OCI-M1 (cell line): ENCODE measurements around the gene DENND1A.

Experiments
- DNase-seq: peaks from one replicate; lab custom pipeline; 2025; lab: John Stamatoyannopoulos, UW

The DENND1A gene

DNA sequence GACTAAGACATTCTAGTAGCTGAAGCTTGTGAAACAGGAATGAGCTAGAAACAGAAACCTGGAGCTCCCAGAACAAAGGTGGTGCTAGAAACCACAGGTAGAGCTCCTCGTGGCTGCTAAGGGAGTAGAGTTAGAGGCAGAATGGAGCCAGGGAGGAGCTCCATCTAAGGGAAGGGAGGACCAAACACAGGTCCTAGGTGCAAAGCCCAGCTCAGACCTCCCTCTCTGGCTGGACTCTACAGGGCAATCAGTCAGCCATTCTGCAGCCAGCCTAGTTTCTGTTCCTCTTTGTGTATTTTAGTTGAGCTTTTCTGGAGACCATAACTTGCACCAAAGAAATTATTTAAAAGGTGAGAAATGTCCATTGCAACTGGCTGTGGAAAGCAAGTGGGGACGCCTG is 503.5 kb downstream of the DENND1A start:
- peak; percentile 54 for DNase-seq

DNA sequence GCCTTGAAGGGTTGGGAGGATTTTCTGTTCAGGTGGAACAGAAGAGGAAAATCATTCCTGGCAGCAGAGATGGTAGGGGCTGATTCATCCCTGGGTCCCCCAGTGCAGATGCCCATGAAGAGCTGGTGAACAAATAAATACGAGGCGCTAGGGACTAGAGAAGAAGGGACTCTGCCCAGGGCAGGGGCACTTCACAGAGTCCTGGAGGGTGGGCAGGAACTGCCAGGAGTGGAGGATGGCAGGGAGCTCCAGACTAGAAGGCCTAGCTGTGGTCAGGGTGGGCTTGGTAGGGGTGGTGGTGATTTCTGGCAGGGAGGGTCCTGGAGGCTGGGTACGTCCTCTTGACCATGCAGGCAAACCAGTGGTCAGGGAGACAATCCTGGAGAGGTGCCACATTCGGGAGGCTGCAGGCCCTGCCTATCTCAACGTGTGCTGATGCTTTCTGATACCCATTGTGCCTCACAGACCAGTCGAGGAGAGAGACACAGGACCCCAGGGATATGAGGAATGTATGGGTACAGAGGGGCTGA is 504.0 kb downstream of the DENND1A start:
- DNase-seq, result no peak

DNA sequence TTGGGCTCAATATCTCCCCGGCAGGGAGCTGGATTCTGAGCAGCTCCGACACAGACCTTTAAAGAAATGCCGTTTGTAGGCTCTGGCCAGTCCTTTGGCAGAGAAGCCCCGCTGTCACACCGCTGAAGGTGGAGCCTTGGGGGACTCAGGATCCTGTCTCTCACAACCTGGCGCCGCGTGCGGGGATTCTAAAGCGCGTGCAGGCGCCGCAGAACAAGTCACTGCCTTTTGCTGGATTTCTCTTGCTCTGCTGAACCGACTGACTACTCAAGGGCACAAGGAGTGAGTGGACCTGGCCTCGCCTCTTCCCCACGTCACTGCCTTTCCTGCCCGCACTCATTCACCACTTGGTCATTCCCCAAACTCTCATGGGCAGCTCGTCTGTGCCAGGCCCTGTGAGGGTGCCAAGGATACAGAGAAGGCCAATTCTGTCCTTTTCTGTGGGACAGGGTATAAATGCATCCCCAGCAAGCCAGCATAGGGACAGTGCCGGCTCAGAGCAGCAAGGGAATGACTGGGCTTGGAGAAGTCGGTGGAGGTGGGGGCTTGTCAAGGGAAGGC is 504.6 kb downstream of the DENND1A start:
- no peak for DNase-seq

DNA sequence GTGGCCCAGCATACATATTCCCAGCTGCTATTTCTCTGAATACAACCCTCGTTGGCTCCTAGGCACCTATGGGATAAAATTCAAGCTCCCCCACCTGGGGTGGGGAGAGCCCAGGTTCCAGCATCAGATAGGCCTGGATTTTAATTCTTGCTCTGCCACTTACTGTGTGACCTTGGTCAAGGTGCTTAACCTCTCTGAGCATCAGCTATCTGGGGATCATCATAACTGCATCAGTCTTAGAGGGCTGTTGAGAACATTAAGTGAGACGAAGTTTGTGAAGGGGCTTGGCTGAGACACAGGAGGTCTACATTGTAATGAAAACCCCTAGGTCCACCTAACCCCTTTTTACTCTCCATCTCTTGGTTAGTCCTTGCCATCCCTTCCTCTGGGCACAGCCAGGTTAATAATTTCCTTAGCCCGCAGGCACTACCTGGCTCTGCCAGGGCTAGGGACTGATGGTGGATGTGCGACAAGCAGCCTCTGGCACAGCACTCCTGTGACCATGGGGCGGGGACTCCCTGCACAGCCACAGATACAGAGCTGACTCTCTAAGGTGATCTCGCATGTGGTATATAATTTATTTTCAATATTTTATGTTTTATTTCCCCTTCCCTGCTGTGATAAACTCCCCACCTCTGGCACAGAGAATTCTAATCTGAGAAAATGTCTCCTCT is 505.2 kb downstream of the DENND1A start:
- no peak for DNase-seq

DNA sequence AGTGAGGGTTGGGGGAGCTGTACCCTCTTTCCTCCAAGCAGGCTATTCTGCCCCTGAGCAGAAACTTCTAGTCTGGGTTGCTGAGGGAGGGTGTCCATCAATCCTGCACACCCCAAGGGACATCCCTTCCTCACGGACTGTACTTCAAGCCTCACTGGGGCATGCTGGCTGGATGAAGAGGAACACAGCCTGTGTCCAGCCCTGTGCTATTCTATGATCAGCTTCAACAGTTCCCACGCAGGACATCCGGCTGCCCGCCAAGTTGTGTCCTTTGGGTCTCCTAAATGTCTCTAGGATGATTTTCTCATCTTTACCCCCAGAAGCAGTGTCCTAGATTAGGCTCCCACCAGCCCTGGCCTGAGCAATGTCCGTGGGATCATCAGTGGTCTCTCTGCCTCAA is 505.8 kb downstream of the DENND1A start:
- DNase-seq, result no peak

DNA sequence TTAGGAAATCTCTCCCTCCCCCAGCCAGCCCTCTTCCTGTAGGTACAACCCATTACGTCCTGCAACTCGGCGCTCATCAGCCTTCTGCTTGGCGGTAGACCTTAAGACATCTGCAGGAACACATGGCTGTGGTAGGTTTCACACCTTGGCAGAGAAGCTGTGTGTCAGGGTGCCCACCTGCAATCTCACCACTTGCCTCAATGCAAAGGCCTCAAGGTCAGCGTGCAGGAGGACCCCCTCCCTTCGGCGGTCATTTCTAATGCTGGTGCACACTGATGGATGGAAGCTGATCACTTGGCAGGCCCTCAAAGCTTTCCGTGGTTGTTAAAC is 506.6 kb downstream of the DENND1A start:
- no peak for DNase-seq

DNA sequence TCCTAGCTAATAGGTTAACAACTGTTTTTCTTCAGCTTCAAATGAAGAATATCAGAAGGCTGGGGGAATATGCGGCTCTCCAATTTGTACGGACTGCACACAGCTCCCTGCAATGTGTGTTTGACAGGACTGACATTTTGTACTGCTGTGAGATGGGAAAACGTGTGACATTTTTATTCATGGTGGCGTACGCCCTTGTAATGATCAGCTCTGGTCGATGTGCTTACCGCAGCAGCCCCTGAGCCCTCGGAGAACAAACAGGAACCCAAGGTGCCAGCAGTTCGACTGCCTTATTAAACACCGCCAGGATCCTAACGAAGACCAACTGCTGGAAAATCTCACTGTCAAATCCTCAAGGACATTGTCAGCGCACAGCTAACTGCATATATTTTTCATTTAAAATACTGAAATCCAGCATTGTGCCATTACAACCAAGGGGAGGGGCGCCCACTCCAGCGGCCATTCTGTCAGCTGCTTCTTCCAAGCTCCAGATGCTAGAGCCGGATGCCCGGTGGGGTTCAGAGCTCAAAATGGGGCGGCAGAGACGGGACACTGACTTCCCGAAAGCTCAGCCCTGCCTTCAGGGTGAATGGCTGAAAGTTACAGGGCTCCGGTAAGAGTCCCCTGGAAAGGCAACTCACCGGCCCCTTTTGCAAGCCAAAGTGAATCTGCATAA is 507.2 kb downstream of the DENND1A start:
- DNase-seq, result no peak

DNA sequence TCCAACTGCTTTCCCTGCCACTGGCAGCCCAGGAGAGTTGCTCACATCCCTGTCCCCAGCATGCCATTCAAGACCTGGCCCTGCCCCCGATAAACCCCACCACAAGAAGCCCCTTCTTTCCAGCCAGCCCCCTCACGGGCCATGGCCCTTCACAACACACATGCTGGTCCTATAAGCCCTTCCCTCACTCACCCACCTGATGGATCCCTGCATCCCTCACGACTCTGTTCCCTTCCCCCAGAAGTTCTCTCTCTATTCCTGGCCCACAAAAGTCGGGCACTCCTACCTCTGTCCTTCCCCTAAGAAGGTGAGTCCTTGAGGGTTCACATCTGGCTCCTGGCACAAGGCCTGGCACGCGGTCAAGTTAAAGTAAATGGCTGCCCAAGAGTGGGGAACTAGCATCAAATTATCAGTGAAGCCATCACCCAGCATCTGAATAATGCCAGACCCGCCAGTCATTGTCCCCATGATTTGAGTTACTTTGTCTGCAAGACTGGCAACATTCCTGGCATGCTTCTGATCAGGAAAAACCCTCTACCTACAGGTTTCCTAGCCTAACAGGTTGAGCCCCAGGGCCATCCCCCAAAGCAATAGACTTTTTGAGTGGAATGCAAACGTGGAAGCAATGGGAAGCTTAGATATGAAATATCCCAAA is 508.0 kb downstream of the DENND1A start:
- DNase-seq, result no peak

DNA sequence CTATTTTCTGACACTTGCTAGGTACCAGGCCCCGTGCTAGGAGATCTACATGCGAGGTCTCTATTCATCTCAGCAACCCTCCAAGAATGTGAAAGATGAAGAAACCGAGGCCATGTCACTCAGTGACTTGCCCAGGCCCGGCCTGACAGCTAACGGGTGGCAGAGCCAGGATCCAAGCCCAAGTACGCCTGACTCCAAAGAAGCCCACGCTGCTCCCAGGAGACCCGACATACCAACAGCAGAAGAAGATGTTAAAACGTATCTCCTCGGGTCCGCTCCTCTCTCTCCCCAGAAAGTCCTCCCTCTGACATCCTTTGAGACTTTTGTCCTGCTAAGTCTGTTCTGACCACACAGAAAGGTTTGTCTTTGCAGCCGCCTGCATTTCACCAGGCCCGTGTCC is 508.7 kb downstream of the DENND1A start:
- DNase-seq, result no peak

DNA sequence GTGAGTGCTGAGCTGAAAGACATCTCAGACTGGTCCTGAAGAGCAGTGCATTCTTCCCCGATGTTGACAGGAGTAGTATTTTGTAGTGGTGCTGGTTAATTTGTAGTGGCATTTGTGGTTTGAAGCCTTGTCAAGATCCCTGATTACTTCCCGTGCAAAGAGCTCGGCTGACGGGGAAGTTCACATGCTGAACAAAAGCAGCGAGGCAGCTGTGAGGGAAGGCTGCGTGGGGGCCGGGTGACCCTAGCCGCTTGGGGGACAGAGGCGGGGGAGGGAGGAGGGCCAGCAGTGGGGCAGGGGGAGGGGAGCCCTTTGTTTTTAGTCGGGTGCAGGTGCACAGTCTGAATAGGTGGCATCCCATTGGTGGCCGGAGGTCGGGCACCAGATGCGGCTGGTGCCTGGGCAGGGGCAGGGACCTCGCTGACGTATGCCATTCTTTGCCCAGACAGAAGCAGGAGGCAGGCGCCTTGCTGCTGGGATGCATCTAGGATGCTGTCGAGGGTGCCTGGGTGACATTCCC is 509.3 kb downstream of the DENND1A start:
- DNase-seq, result no peak

DNA sequence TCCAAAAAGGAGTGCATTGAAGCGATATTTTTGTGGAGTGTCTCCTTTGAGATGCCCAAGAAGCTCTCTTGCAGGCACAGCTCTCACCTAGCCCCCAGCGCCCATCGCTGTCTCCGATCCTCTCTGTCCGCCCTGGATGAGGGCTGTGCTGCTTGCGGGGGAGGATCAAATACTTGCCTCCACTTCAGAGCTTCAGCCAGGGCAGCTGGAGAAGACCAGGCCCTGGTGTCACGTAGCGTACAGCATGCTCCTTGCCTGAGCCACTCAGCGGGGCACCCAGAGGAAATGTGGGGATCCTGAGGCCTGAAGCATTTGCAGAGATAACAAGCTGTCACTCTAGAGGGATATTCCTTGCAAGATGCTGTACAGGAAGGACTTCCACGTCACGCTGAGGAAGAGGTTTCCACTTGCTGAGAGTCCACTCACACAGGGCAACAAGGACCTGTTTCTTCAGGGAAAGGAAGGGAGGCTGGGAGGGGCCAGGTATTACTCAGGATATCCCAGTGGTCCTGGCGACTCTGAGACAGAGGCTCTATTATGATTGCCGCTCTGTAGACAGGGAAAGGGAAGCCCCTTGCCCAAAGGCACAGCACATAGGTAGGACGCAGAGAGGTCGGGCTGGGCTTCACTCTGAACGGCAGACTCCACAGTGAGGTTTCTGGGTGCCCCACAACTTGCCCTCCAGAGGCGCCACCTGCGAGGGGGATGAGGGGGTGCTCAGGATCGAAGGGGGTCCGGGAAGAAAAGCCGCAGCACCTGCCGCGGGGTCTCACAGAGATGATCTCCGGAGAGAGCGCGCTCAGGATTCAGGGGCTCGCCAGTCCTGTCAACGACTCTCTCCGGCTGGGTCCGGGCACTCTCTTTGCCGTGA is 510.0 kb downstream of the DENND1A start:
- DNase-seq, result no peak

DNA sequence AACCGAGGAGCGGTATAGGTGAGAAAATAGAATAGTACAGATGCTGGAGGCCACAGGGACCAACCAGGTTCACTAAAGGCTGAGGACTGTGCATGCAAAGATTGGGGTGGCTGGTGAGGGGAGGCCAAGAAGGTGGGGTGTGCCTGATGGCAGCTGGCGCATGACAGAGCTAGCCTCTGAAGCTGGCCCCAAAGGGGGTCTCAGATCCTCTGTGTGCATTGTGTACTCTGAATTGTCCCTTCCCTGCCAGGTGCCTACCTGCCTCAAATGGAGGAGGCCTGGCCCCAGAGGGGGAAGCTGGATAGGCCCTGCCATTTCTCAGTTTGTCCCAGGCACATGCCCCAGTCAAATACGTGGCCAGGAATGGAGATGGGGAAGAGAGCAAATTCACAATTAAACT is 510.8 kb downstream of the DENND1A start:
- no peak for DNase-seq

DNA sequence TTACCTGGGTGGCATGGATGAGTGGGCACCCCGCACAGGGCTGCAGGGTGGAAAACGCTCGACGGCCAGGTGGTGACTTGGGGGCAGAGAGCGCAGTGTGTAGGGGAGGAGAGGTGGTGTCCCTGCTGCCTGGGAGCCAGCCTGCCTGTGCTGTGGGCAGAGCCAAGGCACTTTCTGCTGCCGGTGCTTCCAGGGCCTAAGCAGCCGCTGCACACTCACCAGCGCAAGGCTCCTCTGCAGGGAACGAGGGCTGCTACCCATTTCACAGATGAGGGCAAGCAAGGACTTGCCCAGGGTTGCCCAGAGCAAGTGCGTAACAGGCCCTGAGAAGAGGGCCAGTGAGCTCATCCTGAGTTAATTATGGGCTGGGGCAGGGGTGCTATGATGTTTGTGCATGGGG is 511.4 kb downstream of the DENND1A start:
- DNase-seq, result no peak

DNA sequence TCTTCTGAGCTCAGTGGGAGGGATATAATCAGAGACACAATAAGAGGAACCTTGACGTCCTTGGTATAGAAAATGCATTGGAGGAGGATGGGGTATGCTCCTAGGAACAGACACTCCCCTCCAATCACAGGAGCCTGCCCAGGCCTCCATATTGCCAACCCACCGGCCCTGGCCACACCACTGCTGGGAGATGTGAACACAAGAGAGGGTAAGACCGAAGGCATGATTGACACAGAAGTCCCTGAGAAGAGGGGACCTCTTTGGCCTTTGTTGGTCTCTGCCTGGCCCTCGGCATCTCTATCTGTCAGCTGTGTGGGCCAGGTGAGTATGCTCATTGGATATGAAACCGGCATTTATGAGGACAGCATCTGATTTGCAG is 511.9 kb downstream of the DENND1A start:
- DNase-seq, result no peak

DNA sequence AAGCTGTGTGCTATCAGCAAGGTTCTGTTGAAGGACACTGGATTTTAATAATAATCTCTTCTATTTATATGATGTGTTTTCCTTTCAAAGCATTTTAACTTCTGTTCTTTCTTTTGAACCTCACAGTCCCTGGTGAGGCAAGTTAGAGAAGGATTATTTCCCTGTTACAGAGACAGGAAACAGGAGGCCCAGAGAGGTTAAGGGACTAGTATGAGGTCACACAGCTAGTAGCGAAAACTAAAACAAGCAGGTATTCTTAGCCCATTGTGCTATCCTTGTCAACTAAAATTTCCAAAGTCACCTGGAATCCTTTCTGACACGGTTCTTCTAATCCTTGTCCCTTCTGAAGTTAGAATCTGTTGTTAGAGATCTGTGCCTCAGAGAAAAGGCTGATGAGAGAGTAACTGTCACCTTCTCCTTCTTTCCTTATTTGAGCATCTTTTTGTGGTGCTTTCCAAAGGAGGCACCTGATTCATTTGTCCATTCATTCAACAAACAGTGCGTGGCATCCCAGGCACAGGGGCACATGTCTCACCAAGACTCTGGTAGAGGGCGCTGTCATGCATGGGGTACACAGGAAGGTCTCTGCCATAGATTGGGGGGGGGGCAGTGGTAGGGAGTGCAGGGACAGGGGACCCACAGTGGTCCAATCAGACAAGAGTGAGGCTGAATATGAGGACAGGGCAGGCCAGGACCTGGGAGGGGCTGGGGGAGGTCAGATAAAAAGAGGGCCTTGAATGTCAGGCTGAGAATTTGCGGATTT is 512.5 kb downstream of the DENND1A start:
- DNase-seq, result no peak

DNA sequence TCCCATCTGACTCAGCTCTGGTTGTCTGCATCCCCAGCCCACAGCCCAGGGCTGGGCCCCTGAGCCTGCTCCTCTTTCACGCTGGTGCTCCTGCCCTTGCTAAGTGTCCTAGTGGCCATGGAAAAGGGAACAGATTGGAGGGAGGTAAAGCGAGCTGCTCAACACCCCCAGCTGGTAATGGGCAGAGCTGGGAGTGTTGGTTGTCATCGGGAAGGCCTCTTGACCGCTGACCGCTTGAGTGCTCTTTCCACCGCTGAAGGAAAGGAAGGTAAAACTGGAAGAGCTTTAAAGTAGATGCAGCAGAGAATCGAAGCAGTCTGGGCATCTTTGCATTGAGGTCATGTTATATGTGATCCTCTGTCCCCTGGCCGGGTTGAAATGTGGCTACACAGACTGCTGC is 513.8 kb downstream of the DENND1A start:
- DNase-seq, result no peak

DNA sequence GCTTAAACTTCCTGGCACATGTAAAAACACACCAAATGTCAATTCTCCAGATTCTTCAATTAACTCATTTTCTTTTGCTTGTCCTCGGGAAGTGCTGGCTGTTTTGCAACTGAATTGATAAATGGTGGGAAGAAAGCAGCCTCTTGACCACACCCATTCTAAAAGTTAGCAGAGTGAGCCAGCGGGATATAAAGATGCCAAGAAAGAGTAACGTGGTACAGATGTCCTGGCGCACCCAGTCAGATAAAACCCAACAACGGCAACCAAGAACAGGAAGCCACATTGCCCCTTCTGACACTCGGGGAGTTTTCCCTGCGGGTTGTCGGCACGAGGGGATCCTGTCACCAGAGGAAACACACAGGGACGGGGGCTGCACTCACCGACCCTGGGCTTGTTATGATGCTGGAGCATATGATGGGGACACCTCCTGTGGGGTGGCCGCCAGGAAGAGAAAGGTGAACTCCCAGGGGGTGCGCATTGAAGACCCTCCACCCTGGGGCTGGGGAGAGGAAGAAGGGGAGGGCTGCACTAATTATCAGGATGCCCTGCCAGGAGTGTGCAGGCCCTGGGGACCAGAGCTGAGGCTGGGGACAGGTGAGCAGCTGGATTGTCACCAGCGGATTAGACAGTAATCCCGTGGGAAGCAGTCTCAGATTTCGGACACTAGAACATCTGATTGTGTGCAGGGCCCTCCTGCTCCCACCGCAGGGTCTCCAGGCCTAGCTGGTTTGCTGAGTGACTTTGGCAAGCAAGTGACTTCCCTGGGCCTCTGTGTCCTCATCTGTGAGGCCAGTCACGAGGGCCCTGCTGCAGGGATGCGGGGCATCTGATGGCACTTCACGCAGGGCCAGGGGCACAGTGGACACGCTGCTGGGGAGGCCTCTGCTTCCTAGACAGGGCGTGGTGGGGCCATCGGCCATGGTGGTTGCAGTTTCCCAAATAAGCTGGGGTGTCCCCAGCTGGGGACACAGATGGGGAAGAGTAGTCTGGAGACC is 514.7 kb downstream of the DENND1A start:
- DNase-seq, result no peak

DNA sequence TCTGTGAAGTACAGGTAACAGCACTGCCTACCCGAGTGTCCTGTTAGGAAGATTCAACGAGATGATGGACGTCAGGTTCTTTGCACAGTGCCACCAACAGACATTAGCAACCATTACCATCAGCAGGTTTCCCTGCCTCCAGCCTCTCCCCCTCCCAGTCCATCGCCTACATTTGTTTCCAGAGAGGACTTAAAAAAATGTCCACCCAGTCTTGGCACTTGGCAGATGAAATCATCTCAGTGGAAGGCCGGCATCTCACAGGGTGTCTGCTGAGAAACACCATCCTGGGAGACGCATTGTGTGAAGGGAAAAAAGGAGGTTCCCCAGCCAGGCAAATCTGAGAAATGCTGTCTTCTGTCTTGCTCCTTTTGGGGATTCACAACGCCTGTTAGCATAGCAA is 515.7 kb downstream of the DENND1A start:
- no peak for DNase-seq

DNA sequence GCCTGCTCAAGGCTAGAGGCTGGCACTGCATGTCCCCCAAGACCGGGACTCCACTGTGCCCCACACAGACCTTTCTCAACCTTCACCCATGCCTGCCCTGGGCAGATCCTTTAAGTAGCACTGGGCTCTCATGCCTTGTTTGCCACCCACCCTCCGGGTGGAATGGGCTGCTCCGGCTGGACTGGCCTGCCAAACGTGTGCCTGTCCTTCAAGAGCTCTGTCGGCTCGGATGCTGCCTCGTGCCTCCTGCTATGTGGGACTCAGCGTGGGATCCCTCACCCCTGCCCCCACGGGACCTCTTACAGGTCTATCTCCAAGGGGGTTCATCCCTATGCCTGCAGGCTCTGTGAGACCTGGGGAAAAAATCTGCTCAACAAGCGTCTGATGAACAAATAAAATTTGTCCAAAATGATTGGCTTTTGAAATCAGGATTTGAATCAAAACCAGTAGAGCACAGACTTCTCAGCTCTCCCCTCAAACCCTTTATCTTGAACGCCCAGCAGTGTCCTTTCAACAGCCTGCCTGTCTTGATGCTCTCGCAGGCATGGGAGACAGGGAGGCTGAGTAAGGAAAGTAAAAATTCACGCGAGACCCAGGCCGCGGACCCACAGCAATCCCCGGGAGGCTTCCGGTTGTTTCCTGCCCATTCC is 517.6 kb downstream of the DENND1A start:
- DNase-seq, result no peak
